Transverse colon (tissue), 4 donors: Measurements from ENCODE around the gene SCLY. TPM values are rescaled to one million over a fixed set of nuclear protein-coding genes. Genes with fewer than 3 reads are reported as not detected.

ENCODE experiments used
- DNase-seq: peaks from one replicate; pipeline ENCODE4 v3.0.0-alpha.2; 2019
- H3K27ac ChIP-seq, 4 donors: fragments of 200-600 bp; sonication (generic); 2 replicates each; pipeline ENCODE4 v1.5.1; 2016 to 2018; ENCODE audit warnings: inconsistent platforms in 4 of 4
- H3K27me3 ChIP-seq: fragments of 200-600 bp; sonication (generic); 2 replicates; pipeline ENCODE4 v1.5.1; 2017; ENCODE audit warnings: inconsistent platforms
- H3K36me3 ChIP-seq, 4 donors: fragments of 200-600 bp; sonication (generic); 2 replicates each; pipeline ENCODE4 v1.5.1; 2017 to 2019; ENCODE audit warnings: inconsistent platforms in 4 of 4
- H3K4me1 ChIP-seq, 4 donors: fragments of 200-600 bp; sonication (generic); 2 replicates each; pipeline ENCODE4 v1.5.1; 2017 to 2020; ENCODE audit warnings: inconsistent platforms in 4 of 4
- H3K4me3 ChIP-seq, 4 donors: fragments of 200-600 bp; sonication (generic); 1 replicate in 1 of 4; 2 replicates in 3 of 4; pipeline versions ENCODE4 v1.5.1 to v1.6.1; 2017 to 2019; ENCODE audit warnings: inconsistent platforms in 4 of 4
- H3K9me3 ChIP-seq, 2 donors: fragments of 200-600 bp; sonication (generic); 2 replicates each; pipeline ENCODE4 v1.5.1; 2017 to 2019; ENCODE audit warnings: inconsistent platforms in 2 of 2
- EP300 ChIP-seq: sonication (generic); formaldehyde crosslinking; IDR thresholded peaks from one replicate; pipeline ENCODE4 v1.6.1; 2017; ENCODE audit warnings: antibody characterized with exemption, low read depth
- POLR2A ChIP-seq: fragments of 450-650 bp; IDR thresholded peaks from one replicate; pipeline ENCODE4 v1.6.1; 2016; ENCODE audit warnings: antibody characterized with exemption, mild to moderate bottlenecking, moderate library complexity
- POLR2AphosphoS5 ChIP-seq, 3 donors: sonication (generic); formaldehyde crosslinking; IDR thresholded peaks; one replicate each; pipeline ENCODE4 v1.6.1; 2016; ENCODE audit warnings: antibody characterized with exemption in 3 of 3
- WGBS, 2 donors: methylation state at CpG; one replicate each; pipeline ENCODE4 v1.1.5; 2018; ENCODE audit warnings: low coverage in 1 of 2; 5-methylcytosine and 5-hydroxymethylcytosine counted together
- in situ Hi-C, 4 donors: fragments of 200-750 bp; cut with MboI; loops; one replicate each; pipeline versions ENCODE4 v1.15.0 to v1.15.1; 2017; ENCODE audit warnings: low sequenced_read_pairs in 3 of 4, low pct_ligation_motif_present in 1 of 4, low pct_unique_long_range_greater_than_20kb in 1 of 4
- intact Hi-C: fragments of 100-400 bp; cut with DNase I; formaldehyde crosslinking; loops from one replicate; pipeline ENCODE4 v1.15.1; 2023; ENCODE audit warnings: low total_unique reads
- total RNA-seq, 4 donors: library from RNA; depleted of rRNA; stranded (reverse); fragments of >200 nt; gene quantifications; one replicate each; pipeline ENCODE4 v1.1.0, GENCODE V29; 2016
- TF ChIP-seq, protein P1 (sequence below), 5 experiments: fragments of 200-600 bp in 3 of 5; fragments of 450-650 bp in 2 of 5; sonication (generic) in 3 of 5; IDR thresholded peaks; 1 replicate in 2 of 5; 2 replicates in 3 of 5; pipeline ENCODE4 v1.5.1; 2016 to 2017; ENCODE audit warnings: antibody characterized with exemption in 5 of 5, inconsistent platforms in 3 of 5, mild to moderate bottlenecking in 2 of 5, moderate library complexity in 1 of 5

SCLY gene
- total RNA-seq, 4 donors from 2014 or later: 9.4 to 24.3 (median 11.1) TPM

DNA sequence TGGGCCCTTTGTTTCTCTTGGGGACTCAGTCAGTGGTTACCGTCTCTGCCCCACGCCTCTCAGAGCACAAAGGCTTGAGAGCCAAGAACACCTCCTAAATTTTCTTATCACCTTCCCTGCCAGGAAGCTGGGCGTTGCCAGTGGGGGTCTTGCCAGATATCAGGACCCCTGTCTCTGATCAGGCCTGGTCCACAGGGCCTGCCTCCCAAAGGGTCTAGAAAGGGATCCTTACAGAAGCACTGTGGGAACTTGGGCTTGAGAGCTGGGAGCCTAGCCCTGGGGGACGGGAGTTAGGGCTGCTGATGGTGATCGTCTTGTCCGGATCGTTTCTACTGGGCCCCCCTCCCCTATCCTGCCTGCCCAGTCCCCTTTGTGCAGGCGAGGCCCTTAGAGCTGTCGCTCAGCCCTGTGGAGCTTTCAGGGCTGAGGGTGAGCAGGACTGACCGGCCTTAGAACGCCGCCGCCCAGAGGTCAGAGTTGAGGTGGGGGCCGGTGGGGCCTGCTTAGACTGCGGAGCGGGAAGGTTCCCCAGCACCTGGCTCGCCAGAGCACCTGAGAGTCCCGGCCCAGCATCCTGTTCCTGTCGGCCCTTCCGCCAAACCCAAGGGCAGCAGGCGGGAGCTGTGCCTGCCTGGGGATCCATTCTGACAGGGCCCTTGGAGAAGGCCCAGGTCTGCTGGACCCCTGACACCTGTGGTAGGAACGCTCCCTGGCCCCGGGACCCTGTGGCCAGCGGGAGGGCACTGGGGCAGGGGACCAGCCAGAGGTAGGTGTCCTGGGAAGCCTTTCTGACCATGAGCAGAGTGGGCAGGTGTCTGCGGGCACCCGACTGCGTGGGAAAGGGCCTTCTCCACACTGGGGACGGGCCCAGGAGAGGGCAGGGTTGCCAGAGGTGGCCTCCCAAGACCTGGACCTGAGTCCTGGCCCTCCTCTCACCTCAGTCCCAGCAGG is 40.3 kb downstream of the SCLY start:
- Histone ChIP-seq H3K4me1 (peaks cover 0 to 12% (median 0%) of the 10 kb centered on the region in 4 donors), H3K36me3 (no peaks in the 10 kb centered on the region), H3K4me3 (no peak overlapping the region), H3K9me3 (no peaks in the 10 kb centered on the region), H3K27ac (no peak overlapping the region), H3K27me3 (no peaks in the 10 kb centered on the region)
- WGBS, 2 donors: 90% methylated on average over 25 of the region's 28 CpGs; no CpG with 5 or more reads in 1 of the 2 donors
- intact Hi-C loops: no loop called here
- in situ Hi-C loops: no loop called here
- no peak for DNase-seq
- TF ChIP-seq, protein P1, sequence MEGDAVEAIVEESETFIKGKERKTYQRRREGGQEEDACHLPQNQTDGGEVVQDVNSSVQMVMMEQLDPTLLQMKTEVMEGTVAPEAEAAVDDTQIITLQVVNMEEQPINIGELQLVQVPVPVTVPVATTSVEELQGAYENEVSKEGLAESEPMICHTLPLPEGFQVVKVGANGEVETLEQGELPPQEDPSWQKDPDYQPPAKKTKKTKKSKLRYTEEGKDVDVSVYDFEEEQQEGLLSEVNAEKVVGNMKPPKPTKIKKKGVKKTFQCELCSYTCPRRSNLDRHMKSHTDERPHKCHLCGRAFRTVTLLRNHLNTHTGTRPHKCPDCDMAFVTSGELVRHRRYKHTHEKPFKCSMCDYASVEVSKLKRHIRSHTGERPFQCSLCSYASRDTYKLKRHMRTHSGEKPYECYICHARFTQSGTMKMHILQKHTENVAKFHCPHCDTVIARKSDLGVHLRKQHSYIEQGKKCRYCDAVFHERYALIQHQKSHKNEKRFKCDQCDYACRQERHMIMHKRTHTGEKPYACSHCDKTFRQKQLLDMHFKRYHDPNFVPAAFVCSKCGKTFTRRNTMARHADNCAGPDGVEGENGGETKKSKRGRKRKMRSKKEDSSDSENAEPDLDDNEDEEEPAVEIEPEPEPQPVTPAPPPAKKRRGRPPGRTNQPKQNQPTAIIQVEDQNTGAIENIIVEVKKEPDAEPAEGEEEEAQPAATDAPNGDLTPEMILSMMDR (IDR thresholded peaks at IDR 0.05): no peak
- no peak for TF ChIP-seq POLR2A
- no peak for TF ChIP-seq EP300

DNA sequence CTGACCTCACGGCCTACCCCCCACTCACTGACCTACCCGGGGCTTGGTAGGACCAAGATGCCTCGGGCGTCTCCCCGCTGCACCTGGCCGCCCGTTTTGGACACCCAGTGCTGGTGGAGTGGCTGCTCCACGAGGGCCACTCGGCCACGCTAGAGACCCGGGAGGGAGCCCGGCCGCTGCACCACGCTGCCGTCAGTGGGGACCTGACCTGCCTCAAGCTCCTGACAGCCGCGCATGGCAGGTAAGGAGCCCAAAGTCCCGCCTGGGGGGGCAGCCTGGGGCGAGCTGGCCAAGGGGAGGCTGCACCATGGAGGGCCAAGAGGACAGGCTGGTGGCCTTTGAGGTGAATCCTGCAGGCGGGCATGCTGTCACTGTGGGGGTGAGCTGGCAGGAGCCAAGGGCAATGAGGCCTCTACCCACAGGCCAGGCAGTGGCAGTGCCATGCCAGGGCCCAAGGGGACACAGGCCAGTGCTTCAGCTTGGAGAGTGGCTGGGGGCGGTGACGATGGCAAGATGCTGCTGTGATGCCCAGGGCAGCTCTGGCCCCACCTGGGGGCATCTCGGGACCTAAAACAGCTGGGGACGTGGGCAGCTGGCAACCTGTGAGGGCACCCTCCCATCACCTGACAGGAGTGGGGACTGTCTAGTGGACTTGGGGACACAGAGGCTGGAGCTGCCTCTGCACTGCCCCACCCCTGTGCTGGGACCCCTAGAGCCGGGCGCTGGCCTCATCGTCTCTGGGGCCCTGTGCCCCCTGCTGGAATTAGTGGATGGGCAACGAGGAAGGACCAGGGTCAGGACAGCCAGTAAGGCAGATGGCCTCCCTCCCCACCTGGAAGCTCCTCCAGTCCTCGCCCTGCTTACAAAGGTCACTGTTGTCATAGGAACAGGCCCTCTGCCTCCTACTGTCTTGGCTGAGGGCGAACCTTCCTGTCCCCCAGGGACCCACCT is 41.4 kb downstream of the SCLY start:
- TF ChIP-seq, protein P1 (IDR thresholded peaks at IDR 0.05): no peak
- no peak for TF ChIP-seq POLR2A
- TF ChIP-seq POLR2AphosphoS5 (IDR thresholded peaks at IDR 0.05): no peak
- TF ChIP-seq EP300: no peak
- peak; percentile 3 for DNase-seq

DNA sequence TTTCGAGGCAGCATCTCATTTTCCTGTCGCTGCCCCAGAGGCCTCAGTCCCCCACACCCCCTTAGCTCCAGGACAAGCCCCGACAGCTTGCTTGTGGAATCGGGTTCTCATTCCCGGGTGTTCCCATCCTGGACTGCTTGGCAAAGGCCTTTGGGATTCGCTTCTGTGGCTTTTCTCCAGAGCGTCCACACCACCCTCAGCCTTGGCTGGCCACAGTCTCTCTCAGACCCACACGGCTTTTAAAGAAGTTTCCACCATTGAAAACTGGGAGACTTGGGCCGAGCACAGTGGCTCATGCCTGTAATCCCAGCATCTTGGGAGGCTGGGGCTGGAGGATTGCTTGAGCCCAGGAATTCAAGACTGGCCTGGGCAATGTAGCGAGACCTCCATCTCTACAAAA is 42.1 kb downstream of the SCLY start:
- TF ChIP-seq EP300 (no peak), POLR2AphosphoS5 (IDR thresholded peaks at IDR 0.05) (no peak), POLR2A (no peak)
- TF ChIP-seq, protein P1 (IDR thresholded peaks at IDR 0.05): no peak
- intact Hi-C loops (no loop called here), in situ Hi-C loops (no loop called here)
- H3K9me3 ChIP-seq: no peaks in the 10 kb centered on the region
- WGBS, 2 donors: 79 to 82% methylated on average over 5 to 10 of the region's 10 CpGs
- H3K27ac ChIP-seq: no peak overlapping the region
- H3K4me3 ChIP-seq: no peak overlapping the region
- H3K27me3 ChIP-seq: no peaks in the 10 kb centered on the region
- peaks cover 0 to 21% (median 6%) of the 10 kb centered on the region in 4 donors for H3K4me1 ChIP-seq
- no peaks in the 10 kb centered on the region for H3K36me3 ChIP-seq
- no peak for DNase-seq

More for the DNA sequence above, 41.4 kb downstream of the SCLY start:
- H3K4me1 ChIP-seq: peaks cover 0 to 19% (median 4%) of the 10 kb centered on the region in 4 donors
- H3K36me3 ChIP-seq: no peaks in the 10 kb centered on the region
- no peaks in the 10 kb centered on the region for H3K9me3 ChIP-seq
- 40 to 85% methylated on average over 1 to 27 of the region's 30 CpGs for WGBS, 2 donors
- intact Hi-C loops: no loop called here
- no peak overlapping the region for H3K4me3 ChIP-seq
- no peak overlapping the region for H3K27ac ChIP-seq
- H3K27me3 ChIP-seq: no peaks in the 10 kb centered on the region
- in situ Hi-C loops: no loop called here
